NCI-H524 (cell line): ENCODE measurements around the gene ACKR2.
A peak's percentile ranks its signal among the peaks of the same experiment; 100 is the strongest.

Experiments used
- DNase-seq, 2 experiments: peaks; one replicate each; lab custom pipeline; 2025; lab: John Stamatoyannopoulos, UW

Gene ACKR2

GRCh38 chr3:42829628-42830436 is 20.6 kb downstream of the ACKR2 start:
- no peak for DNase-seq

GRCh38 chr3:42830437-42831320 is 21.4 kb downstream of the ACKR2 start:
- peak; percentile 58 to 69 for DNase-seq

- DNase-seq: peak; percentile 71 to 74
Observed at GRCh38 chr3:42831321-42831713, 22.1 kb downstream of the ACKR2 start.

- no peak for DNase-seq
Observed at GRCh38 chr3:42836150-42837123, 27.2 kb downstream of the ACKR2 start.

GRCh38 chr3:42838571-42838970 is 29.3 kb downstream of the ACKR2 start:
- DNase-seq: no peak

GRCh38 chr3:42839616-42840015 is 30.4 kb downstream of the ACKR2 start:
- DNase-seq: peak; percentile 15 to 54

GRCh38 chr3:42841332-42841731 is 32.1 kb downstream of the ACKR2 start:
- no peak for DNase-seq

GRCh38 chr3:42843713-42844411 is 34.6 kb downstream of the ACKR2 start:
- no peak for DNase-seq

GRCh38 chr3:42844412-42844713 is 35.1 kb downstream of the ACKR2 start:
- no peak for DNase-seq

GRCh38 chr3:42844815-42845214 is 35.6 kb downstream of the ACKR2 start:
- DNase-seq: no peak

GRCh38 chr3:42846685-42847522 is 37.7 kb downstream of the ACKR2 start:
- DNase-seq: peak; percentile 30 to 48

- peak; percentile 37 to 72 for DNase-seq
Observed at GRCh38 chr3:42847731-42848130, 38.5 kb downstream of the ACKR2 start.

- no peak for DNase-seq
Observed at GRCh38 chr3:42849017-42849416, 39.8 kb downstream of the ACKR2 start.

- DNase-seq: no peak
Observed at GRCh38 chr3:42850263-42850662, 41.0 kb downstream of the ACKR2 start.

- DNase-seq: no peak
Observed at GRCh38 chr3:42851228-42851834, 42.1 kb downstream of the ACKR2 start.

- DNase-seq: no peak
Observed at GRCh38 chr3:42852441-42852840, 43.2 kb downstream of the ACKR2 start.

- no peak for DNase-seq
Observed at GRCh38 chr3:42853056-42853455, 43.8 kb downstream of the ACKR2 start.

- DNase-seq: no peak
Observed at GRCh38 chr3:42853739-42854302, 44.6 kb downstream of the ACKR2 start.

GRCh38 chr3:42855219-42855546 is 45.9 kb downstream of the ACKR2 start:
- no peak for DNase-seq
